ENCODE measurements around the gene SBNO1. TPM values are rescaled to one million over a fixed set of nuclear protein-coding genes. Genes with fewer than 3 reads are reported as not detected.

The SBNO1 gene
- polyA plus RNA-seq, 3 donors = 5.6 to 16.9 (median 11.4) TPM

- peaks cover 0 to 1% (median 0%) of the 10 kb centered on the region in 3 donors for H3K27me3 Mint-ChIP-seq (ENCODE audit: low read depth in 3 of 3)
- no peak overlapping the region for H3K27ac Mint-ChIP-seq
- H3K36me3 ChIP-seq (replicated peaks in 1 of 2; ENCODE audit: control insufficient read depth in 1 of 2, insufficient read depth in 2 of 2, low read length in 2 of 2) = peaks cover 42 to 84% of the 10 kb centered on the region in 2 donors
Measured at GRCh38 chr12:123261196-123261595, 103.5 kb downstream of the SBNO1 start.

GRCh38 chr12:123260081-123260480, 104.6 kb downstream of the SBNO1 start:
- H3K9me3 ChIP-seq (replicated peaks in 1 of 2; ENCODE audit: control insufficient read depth in 1 of 2, insufficient read depth in 1 of 2, low read length in 2 of 2) = no peaks in the 10 kb centered on the region
- 77% methylated on average over 6 of the region's 9 CpGs for WGBS (ENCODE audit: insufficient coverage)
- Mint-ChIP-seq H3K27me3 (ENCODE audit: low read depth in 3 of 3) (peaks cover 0 to 1% (median 0%) of the 10 kb centered on the region in 3 donors), H3K4me1 (peaks cover 3% of the 10 kb centered on the region), H3K4me3 (no peak overlapping the region), H3K36me3 (peaks cover 67 to 90% of the 10 kb centered on the region in 2 donors), H3K27ac (peak overlapping the region in 1 of 7 donors; percentile 3), H3K9me3 (no peaks in the 10 kb centered on the region)
- H3K27me3 ChIP-seq (ENCODE audit: control insufficient read depth in 2 of 2, insufficient read depth in 2 of 2, low read length in 2 of 2) = no peaks in the 10 kb centered on the region
- H3K36me3 ChIP-seq (replicated peaks in 1 of 2; ENCODE audit: control insufficient read depth in 1 of 2, insufficient read depth in 2 of 2, low read length in 2 of 2) = peaks cover 50 to 90% of the 10 kb centered on the region in 2 donors
- no peak overlapping the region for H3K9ac ChIP-seq (ENCODE audit: insufficient read depth, low read length, poor library complexity, severe bottlenecking)
- H3K4me1 ChIP-seq (ENCODE audit: control insufficient read depth in 1 of 2, insufficient read depth in 2 of 2, low read length in 2 of 2) = no peaks in the 10 kb centered on the region
- no peaks in the 10 kb centered on the region for H3K79me2 ChIP-seq (ENCODE audit: insufficient read depth, low read length)
- no peak overlapping the region for H3K4me3 ChIP-seq (replicated peaks in 1 of 3; ENCODE audit: low read depth in 2 of 3, low read length in 3 of 3)
- intact Hi-C loops (cut with micrococcal nuclease) = no loop called here
- TF ChIP-seq CTCF (IDR thresholded peaks at IDR 0.05) = no peak
- no peaks in the 10 kb centered on the region for H4K20me1 ChIP-seq (ENCODE audit: insufficient read depth, low read length)
- H2AFZ ChIP-seq (ENCODE audit: insufficient read depth, low read depth, low read length, poor library complexity, severe bottlenecking) = no peak overlapping the region
- H3K27ac ChIP-seq (ENCODE audit: low read depth in 1 of 2, low read length in 2 of 2) = no peak overlapping the region
- DNase-seq = no peak
- H3K4me2 ChIP-seq (replicated peaks; ENCODE audit: extremely low read depth, low read length, poor library complexity, severe bottlenecking) = no peak overlapping the region

More at GRCh38 chr12:123261196-123261595, 103.5 kb downstream of the SBNO1 start:
- TF ChIP-seq CTCF (IDR thresholded peaks at IDR 0.05) = no peak
- Histone ChIP-seq H4K20me1 (ENCODE audit: insufficient read depth, low read length) (no peaks in the 10 kb centered on the region), H3K4me2 (replicated peaks; ENCODE audit: extremely low read depth, low read length, poor library complexity, severe bottlenecking) (no peak overlapping the region), H3K9ac (ENCODE audit: insufficient read depth, low read length, poor library complexity, severe bottlenecking) (no peak overlapping the region), H3K79me2 (ENCODE audit: insufficient read depth, low read length) (no peaks in the 10 kb centered on the region), H3K4me1 (ENCODE audit: control insufficient read depth in 1 of 2, insufficient read depth in 2 of 2, low read length in 2 of 2) (no peaks in the 10 kb centered on the region), H3K27ac (ENCODE audit: low read depth in 1 of 2, low read length in 2 of 2) (no peak overlapping the region), H3K27me3 (ENCODE audit: control insufficient read depth in 2 of 2, insufficient read depth in 2 of 2, low read length in 2 of 2) (no peaks in the 10 kb centered on the region), H3K9me3 (replicated peaks in 1 of 2; ENCODE audit: control insufficient read depth in 1 of 2, insufficient read depth in 1 of 2, low read length in 2 of 2) (no peaks in the 10 kb centered on the region), H3K4me3 (replicated peaks in 1 of 3; ENCODE audit: low read depth in 2 of 3, low read length in 3 of 3) (no peak overlapping the region), H2AFZ (ENCODE audit: insufficient read depth, low read depth, low read length, poor library complexity, severe bottlenecking) (no peak overlapping the region)
- Mint-ChIP-seq H3K36me3 (peaks cover 65 to 87% of the 10 kb centered on the region in 2 donors), H3K4me3 (no peak overlapping the region), H3K9me3 (no peaks in the 10 kb centered on the region), H3K4me1 (peaks cover 3% of the 10 kb centered on the region)
- WGBS (ENCODE audit: insufficient coverage) = no CpG with 5 or more reads among the region's 4 CpGs
- DNase-seq = no peak
- intact Hi-C loops (cut with micrococcal nuclease) = no loop called here

Measured in CD14-positive monocyte (primary cell).